BJ (cell line): ENCODE measurements around the gene KNTC1. TPM values are rescaled to one million over a fixed set of nuclear protein-coding genes. Genes with fewer than 3 reads are reported as not detected.

Source experiments
- CTCF ChIA-PET: fragments of 350-600 bp; formaldehyde crosslinking; extraction: SDS; loops from one replicate; lab custom pipeline; 2021; ENCODE audit warnings: antibody characterized with exemption, inconsistent platforms; lab: Yijun Ruan, JAX
- POLR2A ChIA-PET: fragments of 300-600 bp; sonication (Branson Sonifier 250); formaldehyde crosslinking; extraction: SDS; loops from one replicate; lab custom pipeline; 2021; ENCODE audit warnings: antibody characterized with exemption; lab: Charles Lee
- DNase-seq: peaks from one replicate; pipeline ENCODE4 v3.0.0-alpha.2; 2011; ENCODE audit warnings: low read depth
- H3K27me3 ChIP-seq: 2 replicates; pipeline ENCODE4 v1.6.0; 2011; ENCODE audit warnings: low read length; ENCODE audit not compliant: control insufficient read depth, insufficient read depth
- H3K36me3 ChIP-seq: 2 replicates; pipeline ENCODE4 v1.5.1; 2011; ENCODE audit warnings: low read length; ENCODE audit not compliant: control insufficient read depth, insufficient read depth
- H3K4me3 ChIP-seq: 2 replicates; pipeline ENCODE4 v1.5.1; 2011; ENCODE audit warnings: low read depth, mild to moderate bottlenecking, control low read depth, low read length
- CTCF ChIP-seq: IDR thresholded peaks from 2 replicates; pipeline ENCODE4 v1.5.1; 2011; ENCODE audit warnings: low read depth, mild to moderate bottlenecking, control low read depth, inconsistent platforms, low read length, moderate library complexity; ENCODE audit not compliant: insufficient read depth
- polyA plus RNA-seq: library from polyadenylated mRNA; depleted of rRNA; stranded (reverse); fragments of >200 nt; gene quantifications from 2 replicates; pipeline ENCODE4 v1.2.3, GENCODE V29; 2011

KNTC1 gene
- polyA plus RNA-seq, 1 experiment = 12.5 TPM

DNA sequence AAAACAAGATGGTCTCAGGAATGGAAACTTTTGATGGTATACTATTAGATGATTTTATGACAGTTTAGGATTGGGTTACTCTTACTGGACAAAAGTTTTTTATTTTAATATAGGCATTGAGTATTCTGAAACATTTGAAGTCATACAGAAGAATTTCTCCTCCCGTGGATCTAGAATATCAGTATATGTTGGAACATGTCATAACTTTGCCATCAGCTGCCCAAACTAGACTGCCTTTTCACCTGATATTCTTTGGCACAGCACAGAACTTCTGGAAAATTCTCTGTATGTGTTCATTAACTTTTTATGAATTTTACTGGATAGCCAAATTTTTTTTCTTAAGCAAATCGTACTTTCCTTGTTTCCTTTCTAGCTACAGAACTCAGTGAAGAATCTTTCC is 75.4 kb downstream of the KNTC1 start:
- 0 out of 2 replicates have a peak, but pooled peaks cover 1% of the 10 kb centered on the region for H3K36me3 ChIP-seq
- no peaks in the 10 kb centered on the region for H3K27me3 ChIP-seq
- no peak for TF ChIP-seq CTCF
- no peak for DNase-seq
- no peak overlapping the region for H3K4me3 ChIP-seq
- ChIA-PET CTCF (no interaction called here), POLR2A (no interaction called here)

DNA sequence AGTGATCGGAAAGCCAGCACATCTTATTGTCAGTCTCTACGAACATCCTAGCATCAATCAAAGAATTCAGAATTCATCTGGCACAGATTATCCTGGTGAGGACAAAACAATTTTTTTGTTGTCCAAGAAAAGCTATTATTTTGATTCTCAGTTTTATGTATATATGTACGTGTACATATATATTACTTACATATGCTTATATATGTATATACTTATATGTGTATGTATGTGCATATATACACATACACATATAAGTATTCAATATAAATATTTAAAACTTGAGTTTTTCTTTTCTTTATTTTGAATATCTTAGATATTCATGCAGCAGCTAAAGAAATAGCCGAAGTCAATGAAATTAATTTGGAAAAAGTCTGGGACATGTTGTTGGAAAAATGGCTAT is 77.9 kb downstream of the KNTC1 start:
- DNase-seq = no peak
- TF ChIP-seq CTCF = no peak
- H3K27me3 ChIP-seq = no peaks in the 10 kb centered on the region
- 0 out of 2 replicates have a peak, but pooled peaks cover 1% of the 10 kb centered on the region for H3K36me3 ChIP-seq
- ChIA-PET POLR2A (no interaction called here), CTCF (interaction anchor here (0.6 kb wide), 1 partner anchor 185 kb away, joined by 3 read pairs; no protein-coding TSS in a partner anchor)
- no peak overlapping the region for H3K4me3 ChIP-seq

DNA sequence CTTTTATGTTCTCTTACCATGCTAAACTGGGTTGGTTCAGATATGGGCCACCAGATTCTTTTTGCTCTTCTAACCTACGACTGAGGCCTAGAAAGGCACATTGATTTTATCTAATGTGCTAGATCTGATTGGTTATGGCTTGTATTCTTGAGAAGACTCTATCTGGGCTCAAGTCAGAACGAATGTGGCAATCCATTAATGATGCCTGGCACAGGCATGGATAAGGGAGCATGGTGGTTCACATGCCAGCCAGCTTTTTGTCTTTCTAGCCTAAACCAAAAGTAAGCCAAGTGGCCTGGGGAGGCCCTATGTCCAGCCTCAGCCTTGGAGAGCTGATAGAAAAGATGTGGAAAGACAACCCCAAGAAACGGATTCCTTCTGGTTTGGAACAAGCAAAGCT is 82.7 kb downstream of the KNTC1 start:
- Histone ChIP-seq H3K36me3 (no peaks in the 10 kb centered on the region), H3K27me3 (no peaks in the 10 kb centered on the region), H3K4me3 (no peak overlapping the region)
- POLR2A ChIA-PET = interaction anchor here (0.6 kb wide), 1 partner anchor 9 kb away, joined by 8 read pairs; no protein-coding TSS in a partner anchor
- no peak for DNase-seq
- TF ChIP-seq CTCF = no peak
- CTCF ChIA-PET = interaction anchor here (0.9 to 1.0 kb wide), 2 partner anchors 8 to 143 kb away, joined by 4 read pairs; partner anchors contain the start of gene DENR

DNA sequence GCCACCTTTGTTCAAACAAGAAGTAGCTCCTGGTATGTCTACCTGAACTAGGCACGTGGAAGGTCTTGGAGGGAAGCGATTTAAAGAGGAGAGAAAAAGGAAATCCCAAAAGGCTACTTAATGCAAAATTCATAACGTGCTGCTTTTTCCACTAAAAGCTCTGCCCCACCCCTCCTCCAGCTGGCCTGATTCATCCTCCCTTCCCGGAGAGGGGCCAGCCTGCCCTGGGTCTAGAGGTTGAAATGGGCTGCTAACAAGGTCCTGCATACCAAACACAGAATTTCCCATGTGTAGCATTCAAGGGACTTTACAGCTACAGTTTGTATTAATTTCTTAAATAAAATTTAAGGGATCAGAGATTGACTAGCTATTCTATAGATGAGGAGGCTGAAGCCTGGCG is 83.2 kb downstream of the KNTC1 start:
- no peak for TF ChIP-seq CTCF
- no peak for DNase-seq
- H3K36me3 ChIP-seq = no peaks in the 10 kb centered on the region
- ChIA-PET CTCF (interaction anchor here (0.9 to 1.0 kb wide), 2 partner anchors 9 to 142 kb away, joined by 4 read pairs; partner anchors contain the start of gene DENR), POLR2A (interaction anchor here (0.6 kb wide), 1 partner anchor 10 kb away, joined by 8 read pairs; no protein-coding TSS in a partner anchor)
- H3K4me3 ChIP-seq = no peak overlapping the region
- no peaks in the 10 kb centered on the region for H3K27me3 ChIP-seq

GRCh38 chr12:122610911-122611310 is 83.9 kb downstream of the KNTC1 start:
- ChIA-PET CTCF (no interaction called here), POLR2A (no interaction called here)
- DNase-seq = no peak
- TF ChIP-seq CTCF = no peak
- Histone ChIP-seq H3K36me3 (peaks cover 1% of the 10 kb centered on the region), H3K4me3 (no peak overlapping the region), H3K27me3 (no peaks in the 10 kb centered on the region)
